NCI-H2107 treated with DMSO at 0.1 percent for 48 hours (cell line): ENCODE measurements around the gene ATRAID.

Experiments used
- DNase-seq: peaks from one replicate; lab custom pipeline; 2025; ENCODE audit not compliant: unreplicated experiment; lab: John Stamatoyannopoulos, UW

The ATRAID gene

GRCh38 chr2:27249891-27250651 lies 38.2 kb downstream of the ATRAID start:
- no peak for DNase-seq

- DNase-seq, result no peak
Measured at GRCh38 chr2:27250652-27251379, 39.0 kb downstream of the ATRAID start.

GRCh38 chr2:27251766-27252165 lies 39.9 kb downstream of the ATRAID start:
- DNase-seq, result no peak

- DNase-seq, result no peak
Measured at GRCh38 chr2:27255187-27255586, 43.3 kb downstream of the ATRAID start.

GRCh38 chr2:27255660-27256059 lies 43.8 kb downstream of the ATRAID start:
- DNase-seq, result no peak

- no peak for DNase-seq
Measured at GRCh38 chr2:27256855-27257454, 45.1 kb downstream of the ATRAID start.

GRCh38 chr2:27258051-27258450 lies 46.2 kb downstream of the ATRAID start:
- no peak for DNase-seq

GRCh38 chr2:27261241-27261925 lies 49.5 kb downstream of the ATRAID start:
- DNase-seq, result no peak

- no peak for DNase-seq
Measured at GRCh38 chr2:27261926-27262298, 50.1 kb downstream of the ATRAID start.

GRCh38 chr2:27262379-27263286 lies 50.8 kb downstream of the ATRAID start, which contains the start of gene SLC30A3:
Gene SLC30A3 (minus strand): TSS chr2:27263047. CDS start chr2:27262906, 141 bp downstream.
- no peak for DNase-seq

GRCh38 chr2:27263287-27264252 lies 51.7 kb downstream of the ATRAID start:
- DNase-seq, result no peak

GRCh38 chr2:27264253-27264752 lies 52.5 kb downstream of the ATRAID start:
- DNase-seq, result no peak

- peak; percentile 56 for DNase-seq
Measured at GRCh38 chr2:27264753-27265535, 53.1 kb downstream of the ATRAID start.

- DNase-seq, result no peak
Measured at GRCh38 chr2:27265536-27265870, 53.7 kb downstream of the ATRAID start.
